DND-41 (cell line): Measurements from ENCODE around the gene NT5DC3.

Experiments
- ATAC-seq: fragments of 200-7000 bp; cut with Tn5 transposase; 3 replicates; pipeline ENCODE4 v1.9.1; 2021; ENCODE audit warnings: low read depth; ENCODE audit not compliant: insufficient read depth
- DNase-seq: peaks from one replicate; pipeline ENCODE4 v3.0.0-alpha.2; 2020
- H2AFZ ChIP-seq: 2 replicates; pipeline ENCODE4 v1.6.0; 2012; ENCODE audit warnings: low read depth, low read length
- H3K27ac ChIP-seq: 2 replicates; pipeline ENCODE4 v1.5.1; 2012; ENCODE audit warnings: low read length, inconsistent platforms
- H3K27me3 ChIP-seq: fragments of 200-600 bp; sonication (generic); 2 replicates; pipeline ENCODE4 v1.6.0; 2012; ENCODE audit warnings: low read length, mild to moderate bottlenecking, inconsistent platforms; ENCODE audit not compliant: insufficient read depth, poor library complexity
- H3K36me3 ChIP-seq: 2 replicates; pipeline ENCODE4 v1.5.1; 2012; ENCODE audit warnings: low read length, inconsistent platforms; ENCODE audit not compliant: insufficient read depth
- H3K4me1 ChIP-seq: 2 replicates; pipeline ENCODE4 v1.5.1; 2012; ENCODE audit warnings: mild to moderate bottlenecking, low read length; ENCODE audit not compliant: insufficient read depth
- H3K4me2 ChIP-seq: 2 replicates; pipeline ENCODE4 v1.6.0; 2012; ENCODE audit warnings: mild to moderate bottlenecking, moderate library complexity, low read length, inconsistent platforms; ENCODE audit not compliant: insufficient read depth
- H3K4me3 ChIP-seq, 2 experiments: fragments of 200-600 bp in 1 of 2; shearing (Covaris generic) in 1 of 2; 2 replicates each; pipeline ENCODE4 v1.5.1; 2012 to 2016; ENCODE audit warnings: inconsistent platforms in 2 of 2, low read length in 2 of 2, mild to moderate bottlenecking in 2 of 2, low read depth in 1 of 2, moderate library complexity in 1 of 2
- H3K79me2 ChIP-seq: 2 replicates; pipeline ENCODE4 v1.6.0; 2012; ENCODE audit warnings: low read length, inconsistent platforms; ENCODE audit not compliant: insufficient read depth
- H3K9ac ChIP-seq: 2 replicates; pipeline ENCODE4 v1.6.0; 2012; ENCODE audit warnings: low read depth, mild to moderate bottlenecking, inconsistent platforms, low read length, moderate library complexity
- H3K9me3 ChIP-seq: 2 replicates; pipeline ENCODE4 v1.5.1; 2012; ENCODE audit warnings: low read length, moderate library complexity, mild to moderate bottlenecking, inconsistent platforms; ENCODE audit not compliant: insufficient read depth, severe bottlenecking
- H4K20me1 ChIP-seq: 2 replicates; pipeline ENCODE4 v1.6.0; 2012; ENCODE audit warnings: low read length; ENCODE audit not compliant: insufficient read depth
- CTCF ChIP-seq: IDR thresholded peaks from 2 replicates; pipeline ENCODE4 v1.5.1; 2012; ENCODE audit warnings: borderline replicate concordance, low read length, moderate library complexity, mild to moderate bottlenecking; ENCODE audit not compliant: poor library complexity, severe bottlenecking; ENCODE audit errors: extremely low read depth
- EZH2 ChIP-seq: IDR thresholded peaks from 3 replicates; pipeline ENCODE4 v1.6.1; 2012; ENCODE audit warnings: borderline replicate concordance, low read depth, mild to moderate bottlenecking, moderate library complexity, low read length, inconsistent platforms; ENCODE audit not compliant: severe bottlenecking

NT5DC3 gene

GRCh38 chr12:103798586-103798985 lies 42.4 kb downstream of the NT5DC3 start:
- Histone ChIP-seq H3K36me3 (no peaks in the 10 kb centered on the region), H3K9ac (no peak overlapping the region), H3K9me3 (no peaks in the 10 kb centered on the region), H4K20me1 (no peaks in the 10 kb centered on the region), H3K79me2 (no peaks in the 10 kb centered on the region), H3K27ac (no peak overlapping the region), H3K4me3 (no peak overlapping the region), H2AFZ (no peak overlapping the region), H3K27me3 (peaks cover 6% of the 10 kb centered on the region), H3K4me1 (no peaks in the 10 kb centered on the region), H3K4me2 (no peak overlapping the region)
- TF ChIP-seq CTCF (no peak), EZH2 (no peak)
- DNase-seq (no peak), ATAC-seq (no peak)

GRCh38 chr12:103794309-103795213 lies 46.5 kb downstream of the NT5DC3 start:
- Histone ChIP-seq H3K9ac (no peak overlapping the region), H3K79me2 (no peaks in the 10 kb centered on the region), H4K20me1 (no peaks in the 10 kb centered on the region), H3K4me3 (no peak overlapping the region), H3K4me1 (no peaks in the 10 kb centered on the region), H3K36me3 (no peaks in the 10 kb centered on the region), H3K4me2 (no peak overlapping the region), H3K27ac (no peak overlapping the region), H3K27me3 (peaks cover 2% of the 10 kb centered on the region), H3K9me3 (no peaks in the 10 kb centered on the region), H2AFZ (no peak overlapping the region)
- no peak for TF ChIP-seq CTCF
- no peak for TF ChIP-seq EZH2
- DNase-seq (peak; percentile 5), ATAC-seq (no peak)

GRCh38 chr12:103793512-103794045 lies 47.5 kb downstream of the NT5DC3 start:
- Histone ChIP-seq H3K4me2 (no peak overlapping the region), H3K4me1 (no peaks in the 10 kb centered on the region), H2AFZ (no peak overlapping the region), H3K27me3 (peaks cover 2% of the 10 kb centered on the region), H3K9ac (no peak overlapping the region), H3K9me3 (no peaks in the 10 kb centered on the region), H4K20me1 (no peaks in the 10 kb centered on the region), H3K4me3 (no peak overlapping the region), H3K36me3 (no peaks in the 10 kb centered on the region), H3K79me2 (no peaks in the 10 kb centered on the region), H3K27ac (no peak overlapping the region)
- no peak for TF ChIP-seq EZH2
- TF ChIP-seq CTCF, result no peak
- no peak for DNase-seq
- no peak for ATAC-seq

DNA sequence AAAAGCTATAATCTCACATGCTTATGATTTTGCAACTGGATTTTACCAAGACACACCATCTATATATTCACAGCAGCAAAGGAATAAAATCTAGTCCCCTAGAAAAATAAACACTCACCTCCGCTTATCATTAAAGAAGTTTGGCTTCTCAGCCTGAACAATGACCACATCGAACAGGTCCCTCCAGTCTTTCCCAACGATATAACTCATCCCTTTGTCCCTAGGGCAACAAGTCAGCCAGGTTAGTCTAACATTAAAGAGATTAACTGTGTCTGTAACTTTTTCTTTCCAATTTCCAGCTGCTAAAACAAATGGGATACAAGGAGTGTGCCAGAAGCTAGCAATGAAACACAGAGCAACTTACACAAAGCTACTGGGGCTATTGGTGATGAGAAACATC lies 48.0 kb downstream of the NT5DC3 start:
- Histone ChIP-seq H3K9me3 (no peaks in the 10 kb centered on the region), H3K79me2 (no peaks in the 10 kb centered on the region), H3K4me1 (no peaks in the 10 kb centered on the region), H3K36me3 (no peaks in the 10 kb centered on the region), H3K27me3 (peaks cover 2% of the 10 kb centered on the region), H4K20me1 (no peaks in the 10 kb centered on the region), H2AFZ (no peak overlapping the region), H3K4me3 (no peak overlapping the region), H3K27ac (no peak overlapping the region), H3K9ac (no peak overlapping the region), H3K4me2 (no peak overlapping the region)
- TF ChIP-seq EZH2 (no peak), CTCF (no peak)
- ATAC-seq, result no peak
- no peak for DNase-seq
